GM19467 (cell line): ENCODE results near the gene CEP78.
A peak's percentile ranks its signal among the peaks of the same experiment; 100 is the strongest.
"Not testable (repeated sequence)": the region's sequence is repeated elsewhere in the genome, so short reads cannot be mapped to it uniquely, and the experiment has no call there.

Experiments used
- ATAC-seq: cut with Tn5 transposase; IDR thresholded peaks from one replicate; pipeline ENCODE4 v1.9.1; 2021; ENCODE audit warnings: mild to moderate bottlenecking, moderate library complexity; ENCODE audit not compliant: unreplicated experiment

Gene CEP78

GRCh38 chr9:78235762-78236550 is at the start of gene CEP78:
TSS of gene CEP78 (plus strand) at chr9:78236075. CDS start at chr9:78236351, 276 bp downstream.
- peak; percentile 99 for ATAC-seq

GRCh38 chr9:78187763-78188484 is 48.0 kb upstream of the CEP78 start:
- ATAC-seq = no peak

- ATAC-seq = no peak
These were observed 47.3 kb upstream of the CEP78 start for GRCh38 chr9:78188594-78188993.

- no peak for ATAC-seq
These were observed 46.9 kb upstream of the CEP78 start for GRCh38 chr9:78189001-78189400.

- ATAC-seq = no peak
These were observed 46.4 kb upstream of the CEP78 start for GRCh38 chr9:78189461-78189860.

- ATAC-seq = no peak
These were observed 43.9 kb upstream of the CEP78 start for GRCh38 chr9:78191931-78192330.

GRCh38 chr9:78196258-78196657 is 39.6 kb upstream of the CEP78 start:
- ATAC-seq = no peak

- ATAC-seq = not testable (repeated sequence)
These were observed 34.6 kb upstream of the CEP78 start for GRCh38 chr9:78201158-78201777.

- ATAC-seq = no peak
These were observed 28.6 kb upstream of the CEP78 start for GRCh38 chr9:78207319-78207718.

- no peak for ATAC-seq
These were observed 28.0 kb upstream of the CEP78 start for GRCh38 chr9:78207901-78208300.

GRCh38 chr9:78209127-78209526 is 26.7 kb upstream of the CEP78 start:
- ATAC-seq = no peak

- ATAC-seq = peak; percentile 63
These were observed 25.0 kb upstream of the CEP78 start for GRCh38 chr9:78210841-78211301.

GRCh38 chr9:78212868-78213267 is 23.0 kb upstream of the CEP78 start:
- ATAC-seq = no peak

GRCh38 chr9:78213712-78214111 is 22.2 kb upstream of the CEP78 start:
- ATAC-seq = no peak

GRCh38 chr9:78214492-78214891 is 21.4 kb upstream of the CEP78 start:
- no peak for ATAC-seq

GRCh38 chr9:78215706-78216105 is 20.2 kb upstream of the CEP78 start:
- no peak for ATAC-seq

- no peak for ATAC-seq
These were observed 17.0 kb upstream of the CEP78 start for GRCh38 chr9:78218890-78219289.

GRCh38 chr9:78221425-78221824 is 14.4 kb upstream of the CEP78 start:
- ATAC-seq = no peak

GRCh38 chr9:78221841-78222240 is 14.0 kb upstream of the CEP78 start:
- ATAC-seq = not testable (repeated sequence)

GRCh38 chr9:78230761-78231160 is 5.1 kb upstream of the CEP78 start:
- ATAC-seq = no peak

GRCh38 chr9:78232471-78232870 is 3.4 kb upstream of the CEP78 start:
- not testable (repeated sequence) for ATAC-seq

- ATAC-seq = no peak
These were observed 1.1 kb upstream of the CEP78 start for GRCh38 chr9:78234810-78235209.
